GM06990 (cell line): ENCODE data around the gene IFNAR1.

Experiments
- DNase-seq: peaks from one replicate; pipeline ENCODE4 v3.0.0-alpha.2; 2011; ENCODE audit not compliant: insufficient read length; ENCODE audit errors: extremely low read depth
- H3K27me3 ChIP-seq: replicated peaks from 2 replicates; pipeline ENCODE4 v1.6.0; 2011; ENCODE audit warnings: low read length; ENCODE audit not compliant: control insufficient read depth, insufficient read depth
- H3K36me3 ChIP-seq: 2 replicates; pipeline ENCODE4 v1.5.1; 2011; ENCODE audit warnings: low read length; ENCODE audit not compliant: control insufficient read depth, insufficient read depth
- H3K4me3 ChIP-seq: replicated peaks from 2 replicates; pipeline ENCODE4 v1.5.1; 2011; ENCODE audit warnings: low read depth, mild to moderate bottlenecking, control low read depth, low read length
- TF ChIP-seq, protein P1 (sequence below): IDR thresholded peaks from 2 replicates; pipeline ENCODE4 v1.5.1; 2011; ENCODE audit warnings: low read length, control low read depth, mild to moderate bottlenecking, inconsistent platforms; ENCODE audit not compliant: insufficient read depth, poor library complexity, severe bottlenecking

The IFNAR1 gene

GRCh38 chr21:33395891-33396331, 71.1 kb downstream of the IFNAR1 start:
- Histone ChIP-seq H3K4me3 (no peak overlapping the region), H3K36me3 (no peaks in the 10 kb centered on the region), H3K27me3 (no peaks in the 10 kb centered on the region)
- TF ChIP-seq, protein P1, sequence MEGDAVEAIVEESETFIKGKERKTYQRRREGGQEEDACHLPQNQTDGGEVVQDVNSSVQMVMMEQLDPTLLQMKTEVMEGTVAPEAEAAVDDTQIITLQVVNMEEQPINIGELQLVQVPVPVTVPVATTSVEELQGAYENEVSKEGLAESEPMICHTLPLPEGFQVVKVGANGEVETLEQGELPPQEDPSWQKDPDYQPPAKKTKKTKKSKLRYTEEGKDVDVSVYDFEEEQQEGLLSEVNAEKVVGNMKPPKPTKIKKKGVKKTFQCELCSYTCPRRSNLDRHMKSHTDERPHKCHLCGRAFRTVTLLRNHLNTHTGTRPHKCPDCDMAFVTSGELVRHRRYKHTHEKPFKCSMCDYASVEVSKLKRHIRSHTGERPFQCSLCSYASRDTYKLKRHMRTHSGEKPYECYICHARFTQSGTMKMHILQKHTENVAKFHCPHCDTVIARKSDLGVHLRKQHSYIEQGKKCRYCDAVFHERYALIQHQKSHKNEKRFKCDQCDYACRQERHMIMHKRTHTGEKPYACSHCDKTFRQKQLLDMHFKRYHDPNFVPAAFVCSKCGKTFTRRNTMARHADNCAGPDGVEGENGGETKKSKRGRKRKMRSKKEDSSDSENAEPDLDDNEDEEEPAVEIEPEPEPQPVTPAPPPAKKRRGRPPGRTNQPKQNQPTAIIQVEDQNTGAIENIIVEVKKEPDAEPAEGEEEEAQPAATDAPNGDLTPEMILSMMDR, result no peak
- DNase-seq, result no peak

- H3K4me3 ChIP-seq, result no peak overlapping the region
- no peak for DNase-seq
- no peaks in the 10 kb centered on the region for H3K27me3 ChIP-seq
- H3K36me3 ChIP-seq, result no peaks in the 10 kb centered on the region
- TF ChIP-seq, protein P1, result no peak
Observed at GRCh38 chr21:33396436-33396835, 71.7 kb downstream of the IFNAR1 start.

DNA sequence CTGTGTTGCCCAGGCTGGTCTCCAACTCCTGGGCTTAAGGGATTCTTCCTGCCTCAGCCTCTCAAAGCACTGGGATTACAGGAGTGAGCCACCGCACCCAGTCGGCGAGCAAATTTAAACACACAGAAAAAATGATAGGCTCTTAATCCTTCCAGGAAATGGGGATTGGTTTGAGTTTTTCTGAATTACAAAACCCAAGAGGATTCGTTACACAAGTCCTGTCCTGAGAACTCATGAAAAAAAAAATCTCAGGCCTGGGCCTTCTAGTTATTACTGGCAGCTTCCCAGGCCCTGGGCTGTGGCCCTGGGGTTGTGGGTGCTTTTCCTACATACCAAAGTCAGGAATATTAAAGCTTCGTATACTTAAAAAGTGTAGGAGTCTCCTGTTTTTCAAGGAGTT, 72.2 kb downstream of the IFNAR1 start:
- no peak for DNase-seq
- H3K4me3 ChIP-seq, result no peak overlapping the region
- H3K36me3 ChIP-seq, result no peaks in the 10 kb centered on the region
- H3K27me3 ChIP-seq, result no peaks in the 10 kb centered on the region
- TF ChIP-seq, protein P1, result no peak

GRCh38 chr21:33397717-33398116, 72.9 kb downstream of the IFNAR1 start:
- Histone ChIP-seq H3K36me3 (no peaks in the 10 kb centered on the region), H3K27me3 (no peaks in the 10 kb centered on the region), H3K4me3 (no peak overlapping the region)
- no peak for DNase-seq
- TF ChIP-seq, protein P1, result no peak

DNA sequence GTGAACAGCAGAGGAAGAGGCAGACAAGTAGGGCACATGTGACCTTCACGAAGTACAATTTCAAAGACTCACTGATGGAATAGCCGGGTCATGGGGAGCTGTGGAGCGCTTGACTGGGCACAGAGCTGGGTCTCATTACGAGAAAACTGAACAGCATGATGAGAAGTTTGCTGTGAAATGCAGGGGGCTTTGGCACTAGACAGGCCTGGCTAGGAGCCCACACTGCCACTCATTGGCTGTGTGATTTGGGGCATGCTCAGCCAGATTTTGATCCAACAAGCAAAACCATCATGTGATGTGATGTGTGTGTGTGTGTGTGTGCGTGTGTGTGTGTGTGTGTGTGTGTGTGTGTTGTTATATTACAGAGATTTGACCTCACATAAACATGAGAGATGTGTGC, 73.6 kb downstream of the IFNAR1 start:
- DNase-seq, result no peak
- Histone ChIP-seq H3K27me3 (no peaks in the 10 kb centered on the region), H3K4me3 (no peak overlapping the region), H3K36me3 (no peaks in the 10 kb centered on the region)
- TF ChIP-seq, protein P1, result no peak

DNA sequence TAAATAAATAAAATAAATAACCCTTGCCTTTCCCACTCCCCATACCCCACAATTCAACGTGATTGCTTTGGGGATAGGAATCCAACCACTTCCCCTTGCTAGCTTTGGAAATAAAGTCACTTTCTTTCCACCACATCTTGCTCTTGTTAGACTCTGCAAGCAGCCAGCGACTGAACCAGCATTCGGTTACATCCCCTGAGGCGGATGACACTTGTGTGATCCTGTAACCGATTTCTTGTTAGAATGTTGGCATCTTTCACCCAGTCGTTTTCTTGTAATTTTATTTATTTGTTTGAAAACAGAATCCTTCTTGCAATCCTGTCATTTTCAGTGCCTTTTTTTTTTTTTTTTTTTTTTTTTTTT, 76.8 kb downstream of the IFNAR1 start:
- H3K36me3 ChIP-seq, result no peaks in the 10 kb centered on the region
- H3K27me3 ChIP-seq, result no peaks in the 10 kb centered on the region
- no peak overlapping the region for H3K4me3 ChIP-seq
- TF ChIP-seq, protein P1, result no peak
- DNase-seq, result no peak
